Lower lobe of right lung (tissue), 2 donors: Measurements from ENCODE around the gene RAD51B. TPM values are rescaled to one million over a fixed set of nuclear protein-coding genes. Genes with fewer than 3 reads are reported as not detected.
A peak's percentile ranks its signal among the peaks of the same experiment; 100 is the strongest.

Source experiments
- ATAC-seq, 2 donors: fragments of 200-7000 bp; cut with Tn5 transposase; one replicate each; pipeline ENCODE4 v1.9.1; 2020 to 2022; ENCODE audit warnings: mild to moderate bottlenecking in 2 of 2, moderate library complexity in 2 of 2
- DNase-seq: peaks from one replicate; pipeline ENCODE4 v3.0.0-alpha.2; 2020
- H3K27ac ChIP-seq: fragments of 200-600 bp; one replicate; pipeline ENCODE4 v1.8.0; 2022
- H3K27me3 ChIP-seq: fragments of 200-600 bp; one replicate; pipeline ENCODE4 v1.8.0; 2022; ENCODE audit warnings: low read depth
- H3K36me3 ChIP-seq: fragments of 200-600 bp; one replicate; pipeline ENCODE4 v1.8.0; 2022; ENCODE audit warnings: mild to moderate bottlenecking
- H3K4me1 ChIP-seq: fragments of 200-600 bp; one replicate; pipeline ENCODE4 v1.8.0; 2022
- H3K4me3 ChIP-seq: fragments of 200-600 bp; one replicate; pipeline ENCODE4 v1.8.0; 2022; ENCODE audit warnings: mild to moderate bottlenecking
- H3K9me3 ChIP-seq: fragments of 200-600 bp; one replicate; pipeline ENCODE4 v1.8.0; 2022
- CTCF ChIP-seq: fragments of 200-600 bp; IDR thresholded peaks from one replicate; pipeline ENCODE4 v1.8.0; 2022; ENCODE audit warnings: antibody characterized with exemption, mild to moderate bottlenecking
- intact Hi-C: fragments of 100-400 bp; cut with DNase I; formaldehyde crosslinking; loops from one replicate; pipeline ENCODE4 v1.11.0; 2022
- total RNA-seq: library from RNA; stranded (reverse); fragmentation: NEBNext Ultra II Directional; extraction: Animal tissue kit (Norgen Biotek cat#: 25700); gene quantifications from one replicate; pipeline ENCODE4 v1.2.1, GENCODE V29; 2021
- donor health status: DM: no; HTN: yes; CAD: no; lungs with severe emphysema.

RAD51B gene
- total RNA-seq, 1 donor from 2014 or later, result 22.2 TPM

GRCh38 chr14:68655911-68656316 is 836.3 kb downstream of the RAD51B start:
- H3K9me3 ChIP-seq, result no peaks in the 10 kb centered on the region
- ATAC-seq (peak in 1 of 2 donors; percentile 30), DNase-seq (no peak)
- no peaks in the 10 kb centered on the region for H3K36me3 ChIP-seq
- no peak overlapping the region for H3K4me3 ChIP-seq
- no peaks in the 10 kb centered on the region for H3K27me3 ChIP-seq
- intact Hi-C loops, result no loop called here
- TF ChIP-seq CTCF, result no peak
- no peak overlapping the region for H3K27ac ChIP-seq
- H3K4me1 ChIP-seq, result peaks cover 33% of the 10 kb centered on the region

GRCh38 chr14:68656452-68656851 is 836.9 kb downstream of the RAD51B start:
- TF ChIP-seq CTCF, result no peak
- H3K27ac ChIP-seq, result no peak overlapping the region
- H3K4me3 ChIP-seq, result no peak overlapping the region
- DNase-seq (no peak), ATAC-seq (no peak)
- intact Hi-C loops, result no loop called here
- no peaks in the 10 kb centered on the region for H3K27me3 ChIP-seq
- H3K36me3 ChIP-seq, result no peaks in the 10 kb centered on the region
- no peaks in the 10 kb centered on the region for H3K9me3 ChIP-seq
- peaks cover 28% of the 10 kb centered on the region for H3K4me1 ChIP-seq

GRCh38 chr14:68657300-68658028 is 837.9 kb downstream of the RAD51B start:
- Histone ChIP-seq H3K9me3 (no peaks in the 10 kb centered on the region), H3K4me3 (no peak overlapping the region), H3K4me1 (peaks cover 26% of the 10 kb centered on the region), H3K27ac (no peak overlapping the region), H3K36me3 (no peaks in the 10 kb centered on the region), H3K27me3 (no peaks in the 10 kb centered on the region)
- intact Hi-C loops, result no loop called here
- no peak for TF ChIP-seq CTCF
- DNase-seq, result no peak
- no peak for ATAC-seq

- no peak overlapping the region for H3K4me3 ChIP-seq
- no peak overlapping the region for H3K27ac ChIP-seq
- no peaks in the 10 kb centered on the region for H3K27me3 ChIP-seq
- intact Hi-C loops, result no loop called here
- peaks cover 28% of the 10 kb centered on the region for H3K4me1 ChIP-seq
- DNase-seq, result no peak
- ATAC-seq, result no peak
- no peak for TF ChIP-seq CTCF
- no peaks in the 10 kb centered on the region for H3K9me3 ChIP-seq
- H3K36me3 ChIP-seq, result no peaks in the 10 kb centered on the region
These were observed 838.5 kb downstream of the RAD51B start for GRCh38 chr14:68658029-68658509.

GRCh38 chr14:68658943-68659931 is 839.7 kb downstream of the RAD51B start:
- H3K4me1 ChIP-seq, result peaks cover 38% of the 10 kb centered on the region
- no peak for DNase-seq

More at GRCh38 chr14:68658943-68659931, 839.7 kb downstream of the RAD51B start:
- Histone ChIP-seq H3K36me3 (no peaks in the 10 kb centered on the region), H3K27me3 (no peaks in the 10 kb centered on the region), H3K27ac (peak overlapping the region; percentile 62), H3K4me3 (no peak overlapping the region), H3K9me3 (no peaks in the 10 kb centered on the region)
- ATAC-seq, result peak in 1 of 2 donors; percentile 13
- intact Hi-C loops, result no loop called here
- TF ChIP-seq CTCF, result no peak
